ENCODE results near the gene ZC3H7A.
"Not testable (repeated sequence)": the region's sequence is repeated elsewhere in the genome, so short reads cannot be mapped to it uniquely, and the experiment has no call there.

The ZC3H7A gene

GRCh38 chr16:11835891-11836649 lies 39.0 kb upstream of the ZC3H7A start:
- no peak for TF ChIP-seq CTCF (conservative IDR thresholded peaks at IDR 0.05; ENCODE audit: control insufficient read depth, insufficient read depth, low read depth, low read length)
- no peak overlapping the region for H3K4me3 ChIP-seq (ENCODE audit: control insufficient read depth, low read depth, low read length)
- DNase-seq (ENCODE audit: low read depth), result peak; percentile 66

- H3K4me3 ChIP-seq (ENCODE audit: control insufficient read depth, low read depth, low read length), result no peak overlapping the region
- DNase-seq (ENCODE audit: low read depth), result no peak
- no peak for TF ChIP-seq CTCF (conservative IDR thresholded peaks at IDR 0.05; ENCODE audit: control insufficient read depth, insufficient read depth, low read depth, low read length)
These were observed 38.3 kb upstream of the ZC3H7A start for GRCh38 chr16:11835309-11835708.

- no peak for TF ChIP-seq CTCF (conservative IDR thresholded peaks at IDR 0.05; ENCODE audit: control insufficient read depth, insufficient read depth, low read depth, low read length)
- DNase-seq (ENCODE audit: low read depth), result peak; percentile 92
- H3K4me3 ChIP-seq (ENCODE audit: control insufficient read depth, low read depth, low read length), result no peak overlapping the region
These were observed 37.1 kb upstream of the ZC3H7A start for GRCh38 chr16:11833951-11834695.

- DNase-seq (ENCODE audit: low read depth), result no peak
- TF ChIP-seq CTCF (conservative IDR thresholded peaks at IDR 0.05; ENCODE audit: control insufficient read depth, insufficient read depth, low read depth, low read length), result no peak
- no peak overlapping the region for H3K4me3 ChIP-seq (ENCODE audit: control insufficient read depth, low read depth, low read length)
These were observed 31.6 kb upstream of the ZC3H7A start for GRCh38 chr16:11828696-11829095.

GRCh38 chr16:11825520-11826165 lies 28.6 kb upstream of the ZC3H7A start:
- not testable (repeated sequence) for H3K4me3 ChIP-seq (ENCODE audit: control insufficient read depth, low read depth, low read length); DNase-seq (ENCODE audit: low read depth)

- TF ChIP-seq CTCF (conservative IDR thresholded peaks at IDR 0.05; ENCODE audit: control insufficient read depth, insufficient read depth, low read depth, low read length), result no peak
- H3K4me3 ChIP-seq (ENCODE audit: control insufficient read depth, low read depth, low read length), result no peak overlapping the region
- no peak for DNase-seq (ENCODE audit: low read depth)
These were observed 27.3 kb upstream of the ZC3H7A start for GRCh38 chr16:11824362-11824761.

- DNase-seq (ENCODE audit: low read depth); H3K4me3 ChIP-seq (ENCODE audit: control insufficient read depth, low read depth, low read length): not testable (repeated sequence)
These were observed 26.6 kb upstream of the ZC3H7A start for GRCh38 chr16:11823645-11824044.

All from fibroblast of mammary gland (primary cell).